SU-DHL-6 (cell line): ENCODE measurements around the gene MCTP1.

Experiments
- H2AFZ ChIP-seq: fragments of 200-600 bp; sonication (generic); 2 replicates; pipeline ENCODE4 v1.6.1; 2014; ENCODE audit warnings: low read depth, mild to moderate bottlenecking, moderate library complexity, mixed read lengths, antibody characterized with exemption, low read length; ENCODE audit not compliant: severe bottlenecking
- H3F3A ChIP-seq: fragments of 200-600 bp; shearing (Covaris generic); 2 replicates; pipeline ENCODE4 v1.6.0; 2016; ENCODE audit warnings: antibody characterized with exemption, mild to moderate bottlenecking; ENCODE audit not compliant: insufficient read depth
- H3K27ac ChIP-seq: fragments of 200-600 bp; sonication (generic); 2 replicates; pipeline ENCODE4 v1.5.1; 2016; ENCODE audit warnings: low read depth, mild to moderate bottlenecking, low read length, moderate library complexity, mixed read lengths
- H3K27me3 ChIP-seq: fragments of 200-600 bp; sonication (generic), shearing (Covaris generic); 2 replicates; pipeline ENCODE4 v1.6.0; 2014; ENCODE audit warnings: mild to moderate bottlenecking, low read length
- H3K36me3 ChIP-seq: fragments of 200-600 bp; sonication (generic); 2 replicates; pipeline ENCODE4 v1.6.1; 2014; ENCODE audit warnings: mild to moderate bottlenecking, low read length, mixed read lengths
- H3K4me2 ChIP-seq: fragments of 300-600, 200-600 bp; shearing (Covaris generic), sonication (generic); 2 replicates; pipeline ENCODE4 v1.6.0; 2014; ENCODE audit warnings: low read length, low read depth, mild to moderate bottlenecking; ENCODE audit not compliant: poor library complexity, severe bottlenecking
- H3K4me3 ChIP-seq: fragments of 200-600 bp; sonication (generic); 2 replicates; pipeline ENCODE4 v1.5.1; 2014; ENCODE audit warnings: antibody characterized with exemption, low read length, mild to moderate bottlenecking, mixed read lengths; ENCODE audit not compliant: insufficient read depth, poor library complexity, severe bottlenecking
- H3K79me2 ChIP-seq: fragments of 200-600 bp; sonication (generic); 2 replicates; pipeline ENCODE4 v1.6.1; 2014; ENCODE audit warnings: mild to moderate bottlenecking, low read length, moderate library complexity; ENCODE audit not compliant: insufficient read depth
- H3K9ac ChIP-seq: fragments of 200-600 bp; sonication (generic); 2 replicates; pipeline ENCODE4 v1.7.0; 2014; ENCODE audit warnings: mild to moderate bottlenecking, low read length
- H3K9me2 ChIP-seq: fragments of 200-600 bp; sonication (generic); replicated peaks from 2 replicates; pipeline ENCODE4 v1.6.1; 2014; ENCODE audit warnings: low read length; ENCODE audit not compliant: insufficient read depth
- H3K9me3 ChIP-seq: fragments of 200-600 bp; sonication (generic); 2 replicates; pipeline ENCODE4 v1.6.1; 2014; ENCODE audit warnings: low read length, mixed read lengths; ENCODE audit not compliant: insufficient read depth
- H4K20me1 ChIP-seq: fragments of 200-600 bp; sonication (generic); 2 replicates; pipeline ENCODE4 v1.6.1; 2014; ENCODE audit warnings: low read depth, mild to moderate bottlenecking, antibody characterized with exemption, low read length, moderate library complexity, mixed read lengths
- CTCF ChIP-seq: fragments of 200-600 bp; sonication (generic); IDR thresholded peaks from one replicate; pipeline ENCODE4 v1.5.1; 2017; ENCODE audit warnings: antibody characterized with exemption, mild to moderate bottlenecking, low read length, moderate library complexity; ENCODE audit not compliant: insufficient read depth, poor library complexity, severe bottlenecking
- EZH2phosphoT487 ChIP-seq: fragments of 200-600 bp; sonication (generic), shearing (Covaris generic); conservative IDR thresholded peaks from 2 replicates; pipeline ENCODE4 v1.6.1; 2018; ENCODE audit warnings: mild to moderate bottlenecking, antibody characterized with exemption, low read length, moderate library complexity, mixed read lengths

Gene MCTP1

GRCh38 chr5:95162231-95162992 lies 122.5 kb downstream of the MCTP1 start:
- no peak for TF ChIP-seq CTCF
- TF ChIP-seq EZH2phosphoT487: no peak
- Histone ChIP-seq H3K9ac (no peak overlapping the region), H3K9me3 (no peaks in the 10 kb centered on the region), H2AFZ (no peak overlapping the region), H3F3A (no peaks in the 10 kb centered on the region), H3K27me3 (no peaks in the 10 kb centered on the region), H3K9me2 (no peaks in the 10 kb centered on the region), H3K79me2 (no peaks in the 10 kb centered on the region), H4K20me1 (no peaks in the 10 kb centered on the region), H3K36me3 (no peaks in the 10 kb centered on the region), H3K27ac (no peak overlapping the region), H3K4me3 (no peak overlapping the region), H3K4me2 (no peak overlapping the region)

GRCh38 chr5:95159603-95160002 lies 125.3 kb downstream of the MCTP1 start:
- H3K9ac ChIP-seq: no peak overlapping the region
- H3K9me3 ChIP-seq: no peaks in the 10 kb centered on the region
- H3K4me2 ChIP-seq: no peak overlapping the region
- H3K4me3 ChIP-seq: no peak overlapping the region
- TF ChIP-seq CTCF: no peak
- no peak for TF ChIP-seq EZH2phosphoT487
- no peaks in the 10 kb centered on the region for H3K79me2 ChIP-seq
- H3K36me3 ChIP-seq: no peaks in the 10 kb centered on the region
- H4K20me1 ChIP-seq: no peaks in the 10 kb centered on the region
- H3F3A ChIP-seq: no peaks in the 10 kb centered on the region
- no peaks in the 10 kb centered on the region for H3K9me2 ChIP-seq
- no peak overlapping the region for H3K27ac ChIP-seq
- H2AFZ ChIP-seq: no peak overlapping the region
- H3K27me3 ChIP-seq: no peaks in the 10 kb centered on the region

GRCh38 chr5:95155888-95156287 lies 129.0 kb downstream of the MCTP1 start:
- Histone ChIP-seq H2AFZ (no peak overlapping the region), H3F3A (no peaks in the 10 kb centered on the region), H3K27me3 (no peaks in the 10 kb centered on the region), H3K4me3 (no peak overlapping the region), H3K36me3 (no peaks in the 10 kb centered on the region), H4K20me1 (no peaks in the 10 kb centered on the region), H3K27ac (no peak overlapping the region), H3K4me2 (no peak overlapping the region), H3K9me2 (no peaks in the 10 kb centered on the region), H3K9me3 (no peaks in the 10 kb centered on the region), H3K79me2 (no peaks in the 10 kb centered on the region), H3K9ac (no peak overlapping the region)
- no peak for TF ChIP-seq CTCF
- TF ChIP-seq EZH2phosphoT487: no peak
